ENCODE data around the gene COL11A2.

COL11A2 gene

DNA sequence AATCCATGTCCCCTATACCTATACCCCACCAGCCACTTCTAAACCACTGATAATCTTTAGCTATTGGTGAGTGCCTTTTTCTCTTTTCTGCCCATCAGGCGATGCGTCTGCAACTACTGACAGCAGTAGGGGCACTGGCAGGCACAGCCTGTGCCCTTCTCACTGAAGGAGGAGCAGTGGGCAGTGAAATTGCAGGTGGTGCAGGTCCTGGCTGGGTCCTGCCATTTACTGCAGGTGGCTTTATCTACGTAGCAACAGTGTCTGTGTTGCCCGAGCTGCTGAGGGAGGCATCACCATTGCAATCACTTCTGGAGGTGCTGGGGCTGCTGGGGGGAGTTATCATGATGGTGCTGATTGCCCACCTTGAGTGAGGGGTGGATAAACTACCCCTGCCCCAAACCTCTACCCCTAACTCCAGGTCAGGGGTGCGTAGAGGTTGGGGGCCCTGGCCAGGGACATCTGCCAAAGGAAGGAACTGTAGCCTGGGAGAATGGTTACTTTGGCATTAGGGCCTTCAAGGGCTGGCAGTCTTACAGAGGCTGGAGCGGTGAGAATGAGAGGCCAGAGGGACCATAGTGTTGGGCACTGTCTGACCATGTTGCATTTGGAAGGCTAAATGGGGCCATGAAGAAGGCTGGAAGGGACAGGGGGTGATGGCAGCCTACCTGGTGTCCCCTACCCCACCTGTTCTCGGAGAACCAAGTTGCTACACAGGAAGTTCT, 11.3 kb upstream of the COL11A2 start:
- in situ Hi-C loops (cut with HindIII; ENCODE audit: low sequenced_read_pairs) = no loop called here
- DNase-seq (ENCODE audit: low read depth, low spot score) = no peak
- no peak overlapping the region for H3K4me3 ChIP-seq (ENCODE audit: low read depth, low read length)
- TF ChIP-seq CTCF (IDR thresholded peaks at IDR 0.05; ENCODE audit: low read depth, low read length) = no peak

GRCh38 chr6:33202799-33203198, 10.5 kb upstream of the COL11A2 start:
- in situ Hi-C loops (cut with HindIII; ENCODE audit: low sequenced_read_pairs) = no loop called here
- DNase-seq (ENCODE audit: low read depth, low spot score) = no peak
- H3K4me3 ChIP-seq (ENCODE audit: low read depth, low read length) = no peak overlapping the region
- TF ChIP-seq CTCF (IDR thresholded peaks at IDR 0.05; ENCODE audit: low read depth, low read length) = no peak

- H3K4me3 ChIP-seq (ENCODE audit: low read depth, low read length) = peak overlapping the region; percentile 82
- TF ChIP-seq CTCF (IDR thresholded peaks at IDR 0.05; ENCODE audit: low read depth, low read length) = no peak
- DNase-seq (ENCODE audit: low read depth, low spot score) = no peak
- in situ Hi-C loops (cut with HindIII; ENCODE audit: low sequenced_read_pairs) = no loop called here
Observed at GRCh38 chr6:33201935-33202334, 9.7 kb upstream of the COL11A2 start.

DNA sequence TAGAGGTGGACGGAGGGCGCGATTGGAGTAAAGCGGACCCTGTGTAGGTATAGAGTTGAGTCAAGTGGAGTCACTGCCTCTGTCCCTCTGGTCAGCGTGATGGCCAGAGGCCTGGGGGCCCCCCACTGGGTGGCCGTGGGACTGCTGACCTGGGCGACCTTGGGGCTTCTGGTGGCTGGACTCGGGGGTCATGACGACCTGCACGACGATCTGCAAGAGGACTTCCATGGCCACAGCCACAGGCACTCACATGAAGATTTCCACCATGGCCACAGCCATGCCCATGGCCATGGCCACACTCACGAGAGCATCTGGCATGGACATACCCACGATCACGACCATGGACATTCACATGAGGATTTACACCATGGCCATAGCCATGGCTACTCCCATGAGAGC, 8.9 kb upstream of the COL11A2 start:
- peak overlapping the region; percentile 82 for H3K4me3 ChIP-seq (ENCODE audit: low read depth, low read length)
- in situ Hi-C loops (cut with HindIII; ENCODE audit: low sequenced_read_pairs) = no loop called here
- no peak for TF ChIP-seq CTCF (IDR thresholded peaks at IDR 0.05; ENCODE audit: low read depth, low read length)
- no peak for DNase-seq (ENCODE audit: low read depth, low spot score)

GRCh38 chr6:33200219-33201146, 8.2 kb upstream of the COL11A2 start, which contains the start of the genes RXRB and SLC39A7:
Gene RXRB (minus strand): TSS chr6:33200665. CDS start chr6:33200476, 189 bp downstream.
Gene SLC39A7 (plus strand): TSS chr6:33200867. CDS start chr6:33201246, 379 bp downstream.
- peak within 1 kb of the TSS; percentile 82 for H3K4me3 ChIP-seq (ENCODE audit: low read depth, low read length)
- in situ Hi-C loops (cut with HindIII; ENCODE audit: low sequenced_read_pairs) = no loop called here
- TF ChIP-seq CTCF (IDR thresholded peaks at IDR 0.05; ENCODE audit: low read depth, low read length) = no peak
- DNase-seq (ENCODE audit: low read depth, low spot score) = peak; percentile 100

- H3K4me3 ChIP-seq (ENCODE audit: low read depth, low read length) = peak overlapping the region; percentile 82
- peak; percentile 46 for DNase-seq (ENCODE audit: low read depth, low spot score)
- TF ChIP-seq CTCF (IDR thresholded peaks at IDR 0.05; ENCODE audit: low read depth, low read length) = no peak
- in situ Hi-C loops (cut with HindIII; ENCODE audit: low sequenced_read_pairs) = no loop called here
Observed at GRCh38 chr6:33199687-33200218, 7.5 kb upstream of the COL11A2 start.
